A549 (cell line): ENCODE measurements around the gene PNMA8B.

Experiments used
- CEBPB ChIP-seq, 2 experiments: fragments of >200 bp in 1 of 2; sonication (Bioruptor Twin) in 1 of 2; formaldehyde crosslinking in 1 of 2; IDR thresholded peaks; 2 replicates each; pipeline ENCODE4 v1.6.1; 2012 to 2016
- CHD2 ChIP-seq: fragments of 150-350 bp; IDR thresholded peaks from 2 replicates; pipeline ENCODE4 v1.6.1; 2014; ENCODE audit warnings: low read length; ENCODE audit not compliant: partially characterized antibody
- EHMT2 ChIP-seq: fragments of 200-600 bp; sonication (generic); IDR thresholded peaks from 2 replicates; pipeline ENCODE4 v1.6.1; 2016; ENCODE audit warnings: antibody characterized with exemption, low read depth, mild to moderate bottlenecking, moderate library complexity
- ESRRA ChIP-seq: fragments of 150-350 bp; IDR thresholded peaks from 2 replicates; pipeline ENCODE4 v1.6.1; 2014; ENCODE audit warnings: mild to moderate bottlenecking, low read length, borderline replicate concordance
- KDM1A ChIP-seq: fragments of 200-600 bp; sonication (generic); IDR thresholded peaks from 2 replicates; pipeline ENCODE4 v1.6.1; 2016; ENCODE audit warnings: low read depth, mild to moderate bottlenecking
- MYC ChIP-seq: IDR thresholded peaks from 2 replicates; pipeline ENCODE4 v1.6.1; 2012; ENCODE audit warnings: mild to moderate bottlenecking, inconsistent platforms, low read length, improper control_type of control experiment, borderline replicate concordance
- POLR2A ChIP-seq: IDR thresholded peaks from 2 replicates; pipeline ENCODE4 v1.6.1; 2012; ENCODE audit warnings: mild to moderate bottlenecking, low read length
- POLR2AphosphoS2 ChIP-seq: conservative IDR thresholded peaks from 2 replicates; pipeline ENCODE4 v1.6.1; 2012; ENCODE audit warnings: low read length, improper control_type of control experiment, inconsistent platforms
- RAD21 ChIP-seq, 2 experiments: fragments of >200 bp in 1 of 2; sonication (Bioruptor Twin) in 1 of 2; formaldehyde crosslinking in 1 of 2; IDR thresholded peaks in 1 of 2; conservative IDR thresholded peaks in 1 of 2; 2 replicates in 1 of 2; 3 replicates in 1 of 2; pipeline ENCODE4 v1.6.1; 2012 to 2018; ENCODE audit warnings: inconsistent platforms in 1 of 2
- TP53 ChIP-seq: fragments of 250-450 bp; sonication (Bioruptor Pico); IDR thresholded peaks from 2 replicates; pipeline ENCODE4 v1.5.0; 2021; ENCODE audit warnings: mild to moderate bottlenecking, moderate library complexity
- ZFP36 ChIP-seq: fragments of 450-650 bp; IDR thresholded peaks from 2 replicates; pipeline ENCODE4 v1.6.1; 2014; ENCODE audit warnings: borderline replicate concordance; ENCODE audit not compliant: partially characterized antibody
- TF ChIP-seq, protein P1 (sequence below): fragments of >200 bp; sonication (Bioruptor Twin); formaldehyde crosslinking; IDR thresholded peaks from 3 replicates; pipeline ENCODE4 v1.5.1; 2016
- TF ChIP-seq, protein P2 (sequence below): fragments of 250-450 bp; sonication (Bioruptor Pico); IDR thresholded peaks from 2 replicates; pipeline ENCODE4 v1.5.0; 2021; ENCODE audit warnings: mild to moderate bottlenecking, moderate library complexity, borderline replicate concordance
- TF ChIP-seq, protein P3 (sequence below): IDR thresholded peaks from 2 replicates; pipeline ENCODE4 v1.6.1; 2012

DNA sequence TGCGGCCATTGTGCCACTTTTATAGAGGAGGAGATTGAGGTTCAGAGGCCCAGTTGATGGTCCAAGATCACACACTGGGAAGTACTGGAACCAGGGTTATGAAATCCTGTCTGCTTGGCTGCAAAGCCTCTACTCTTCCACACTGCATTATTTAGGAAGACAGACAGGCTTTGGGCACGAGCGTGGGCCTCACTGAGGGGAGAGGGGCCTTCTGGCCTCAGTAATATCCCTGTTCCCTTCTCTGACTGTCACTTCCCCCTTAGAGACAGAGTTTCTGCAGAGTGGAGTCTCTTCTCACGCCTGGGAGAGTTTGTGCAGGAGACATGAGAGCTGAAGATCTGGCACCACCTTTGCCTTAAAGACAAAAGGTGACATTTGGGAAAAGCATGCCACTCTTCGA is 49.0 kb upstream of the PNMA8B start:
- TF ChIP-seq, protein P1, sequence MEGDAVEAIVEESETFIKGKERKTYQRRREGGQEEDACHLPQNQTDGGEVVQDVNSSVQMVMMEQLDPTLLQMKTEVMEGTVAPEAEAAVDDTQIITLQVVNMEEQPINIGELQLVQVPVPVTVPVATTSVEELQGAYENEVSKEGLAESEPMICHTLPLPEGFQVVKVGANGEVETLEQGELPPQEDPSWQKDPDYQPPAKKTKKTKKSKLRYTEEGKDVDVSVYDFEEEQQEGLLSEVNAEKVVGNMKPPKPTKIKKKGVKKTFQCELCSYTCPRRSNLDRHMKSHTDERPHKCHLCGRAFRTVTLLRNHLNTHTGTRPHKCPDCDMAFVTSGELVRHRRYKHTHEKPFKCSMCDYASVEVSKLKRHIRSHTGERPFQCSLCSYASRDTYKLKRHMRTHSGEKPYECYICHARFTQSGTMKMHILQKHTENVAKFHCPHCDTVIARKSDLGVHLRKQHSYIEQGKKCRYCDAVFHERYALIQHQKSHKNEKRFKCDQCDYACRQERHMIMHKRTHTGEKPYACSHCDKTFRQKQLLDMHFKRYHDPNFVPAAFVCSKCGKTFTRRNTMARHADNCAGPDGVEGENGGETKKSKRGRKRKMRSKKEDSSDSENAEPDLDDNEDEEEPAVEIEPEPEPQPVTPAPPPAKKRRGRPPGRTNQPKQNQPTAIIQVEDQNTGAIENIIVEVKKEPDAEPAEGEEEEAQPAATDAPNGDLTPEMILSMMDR = no peak
- TF ChIP-seq CEBPB (IDR thresholded peaks at IDR 0.05) = no peak
- no peak for TF ChIP-seq POLR2A
- TF ChIP-seq RAD21 (conservative IDR thresholded peaks at IDR 0.05 in 1 of 2, IDR thresholded peaks at IDR 0.05 in 1 of 2) = no peak
- no peak for TF ChIP-seq ESRRA
- no peak for TF ChIP-seq CHD2
- no peak for TF ChIP-seq EHMT2
- TF ChIP-seq ZFP36 = no peak
- no peak for TF ChIP-seq TP53 (CRISPR knock-in tag)
- no peak for TF ChIP-seq KDM1A
- no peak for TF ChIP-seq POLR2AphosphoS2
- TF ChIP-seq, protein P2, sequence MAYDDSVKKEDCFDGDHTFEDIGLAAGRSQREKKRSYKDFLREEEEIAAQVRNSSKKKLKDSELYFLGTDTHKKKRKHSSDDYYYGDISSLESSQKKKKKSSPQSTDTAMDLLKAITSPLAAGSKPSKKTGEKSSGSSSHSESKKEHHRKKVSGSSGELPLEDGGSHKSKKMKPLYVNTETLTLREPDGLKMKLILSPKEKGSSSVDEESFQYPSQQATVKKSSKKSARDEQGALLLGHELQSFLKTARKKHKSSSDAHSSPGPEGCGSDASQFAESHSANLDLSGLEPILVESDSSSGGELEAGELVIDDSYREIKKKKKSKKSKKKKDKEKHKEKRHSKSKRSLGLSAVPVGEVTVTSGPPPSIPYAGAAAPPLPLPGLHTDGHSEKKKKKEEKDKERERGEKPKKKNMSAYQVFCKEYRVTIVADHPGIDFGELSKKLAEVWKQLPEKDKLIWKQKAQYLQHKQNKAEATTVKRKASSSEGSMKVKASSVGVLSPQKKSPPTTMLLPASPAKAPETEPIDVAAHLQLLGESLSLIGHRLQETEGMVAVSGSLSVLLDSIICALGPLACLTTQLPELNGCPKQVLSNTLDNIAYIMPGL = no peak
- TF ChIP-seq, protein P3, sequence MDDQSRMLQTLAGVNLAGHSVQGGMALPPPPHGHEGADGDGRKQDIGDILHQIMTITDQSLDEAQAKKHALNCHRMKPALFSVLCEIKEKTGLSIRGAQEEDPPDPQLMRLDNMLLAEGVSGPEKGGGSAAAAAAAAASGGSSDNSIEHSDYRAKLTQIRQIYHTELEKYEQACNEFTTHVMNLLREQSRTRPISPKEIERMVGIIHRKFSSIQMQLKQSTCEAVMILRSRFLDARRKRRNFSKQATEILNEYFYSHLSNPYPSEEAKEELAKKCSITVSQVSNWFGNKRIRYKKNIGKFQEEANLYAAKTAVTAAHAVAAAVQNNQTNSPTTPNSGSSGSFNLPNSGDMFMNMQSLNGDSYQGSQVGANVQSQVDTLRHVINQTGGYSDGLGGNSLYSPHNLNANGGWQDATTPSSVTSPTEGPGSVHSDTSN = no peak
- TF ChIP-seq MYC = no peak
